HG03280 (cell line): ENCODE data around the gene TMEM37.

Experiments used
- ATAC-seq: cut with Tn5 transposase; IDR thresholded peaks from one replicate; pipeline ENCODE4 v1.9.1; 2021; ENCODE audit warnings: mild to moderate bottlenecking, moderate library complexity; ENCODE audit not compliant: unreplicated experiment

The TMEM37 gene

GRCh38 chr2:119432851-119433522 is 1.3 kb downstream of the TMEM37 start:
- no peak for ATAC-seq

GRCh38 chr2:119433636-119434327 is 2.1 kb downstream of the TMEM37 start:
- ATAC-seq = no peak

GRCh38 chr2:119434664-119435063 is 3.0 kb downstream of the TMEM37 start:
- no peak for ATAC-seq

GRCh38 chr2:119435081-119435952 is 3.7 kb downstream of the TMEM37 start:
- no peak for ATAC-seq

GRCh38 chr2:119435953-119436297 is 4.3 kb downstream of the TMEM37 start:
- ATAC-seq = no peak

- ATAC-seq = no peak
Measured at GRCh38 chr2:119436993-119437772, 5.5 kb downstream of the TMEM37 start.

GRCh38 chr2:119438128-119438656 is 6.5 kb downstream of the TMEM37 start:
- ATAC-seq = no peak

GRCh38 chr2:119438726-119439284 is 7.2 kb downstream of the TMEM37 start:
- ATAC-seq = no peak

GRCh38 chr2:119439574-119440500 is 8.2 kb downstream of the TMEM37 start:
- ATAC-seq = no peak

- no peak for ATAC-seq
Measured at GRCh38 chr2:119440501-119440870, 8.8 kb downstream of the TMEM37 start.

GRCh38 chr2:119440873-119441272 is 9.2 kb downstream of the TMEM37 start:
- ATAC-seq = no peak

GRCh38 chr2:119441376-119442225 is 9.9 kb downstream of the TMEM37 start:
- no peak for ATAC-seq

- ATAC-seq = no peak
Measured at GRCh38 chr2:119442226-119442619, 10.6 kb downstream of the TMEM37 start.

- no peak for ATAC-seq
Measured at GRCh38 chr2:119442850-119443249, 11.2 kb downstream of the TMEM37 start.

GRCh38 chr2:119446037-119446436 is 14.4 kb downstream of the TMEM37 start:
- no peak for ATAC-seq

- ATAC-seq = no peak
Measured at GRCh38 chr2:119448427-119449141, 16.9 kb downstream of the TMEM37 start.

GRCh38 chr2:119449521-119449920 is 17.9 kb downstream of the TMEM37 start:
- no peak for ATAC-seq
